Mesothelial cell of epicardium (in vitro differentiated cells): ENCODE measurements around the gene ANO2. TPM values are rescaled to one million over a fixed set of nuclear protein-coding genes. Genes with fewer than 3 reads are reported as not detected.

ENCODE experiments used
- DNase-seq, 2 experiments: peaks; one replicate each; pipeline ENCODE4 v3.0.0; 2021; ENCODE audit warnings: low spot score in 2 of 2; ENCODE audit not compliant: unreplicated experiment in 2 of 2
- H3K27ac Mint-ChIP-seq: 2 replicates; pipeline ENCODE4 v1.8.0; 2021; ENCODE audit warnings: mixed read lengths
- H3K27me3 Mint-ChIP-seq: 2 replicates; pipeline ENCODE4 v1.8.0; 2021; ENCODE audit warnings: low read depth, mixed read lengths
- H3K36me3 Mint-ChIP-seq: 2 replicates; pipeline ENCODE4 v1.8.0; 2021; ENCODE audit warnings: mixed read lengths
- H3K4me1 Mint-ChIP-seq: 2 replicates; pipeline ENCODE4 v1.8.0; 2021; ENCODE audit warnings: mixed read lengths
- H3K4me3 Mint-ChIP-seq: 2 replicates; pipeline ENCODE4 v1.8.0; 2021; ENCODE audit warnings: mild to moderate bottlenecking, moderate library complexity, mixed read lengths
- H3K9me3 Mint-ChIP-seq: 2 replicates; pipeline ENCODE4 v1.8.0; 2021; ENCODE audit warnings: mixed read lengths
- total RNA-seq: library from RNA; stranded (reverse); gene quantifications from 3 replicates; pipeline ENCODE4 v1.2.1, GENCODE V29; 2021
- TF ChIP-seq, protein P1 (sequence below): fragments of 200-600 bp; sonication (generic); IDR thresholded peaks from one replicate; pipeline ENCODE4 v1.5.0; 2021; ENCODE audit warnings: antibody characterized with exemption; ENCODE audit not compliant: unreplicated experiment

Gene ANO2
- total RNA-seq, 1 donor from 2014 or later = 6.3 TPM

GRCh38 chr12:5787828-5788227 is 157.2 kb downstream of the ANO2 start:
- no peak overlapping the region for H3K27ac Mint-ChIP-seq
- TF ChIP-seq, protein P1, sequence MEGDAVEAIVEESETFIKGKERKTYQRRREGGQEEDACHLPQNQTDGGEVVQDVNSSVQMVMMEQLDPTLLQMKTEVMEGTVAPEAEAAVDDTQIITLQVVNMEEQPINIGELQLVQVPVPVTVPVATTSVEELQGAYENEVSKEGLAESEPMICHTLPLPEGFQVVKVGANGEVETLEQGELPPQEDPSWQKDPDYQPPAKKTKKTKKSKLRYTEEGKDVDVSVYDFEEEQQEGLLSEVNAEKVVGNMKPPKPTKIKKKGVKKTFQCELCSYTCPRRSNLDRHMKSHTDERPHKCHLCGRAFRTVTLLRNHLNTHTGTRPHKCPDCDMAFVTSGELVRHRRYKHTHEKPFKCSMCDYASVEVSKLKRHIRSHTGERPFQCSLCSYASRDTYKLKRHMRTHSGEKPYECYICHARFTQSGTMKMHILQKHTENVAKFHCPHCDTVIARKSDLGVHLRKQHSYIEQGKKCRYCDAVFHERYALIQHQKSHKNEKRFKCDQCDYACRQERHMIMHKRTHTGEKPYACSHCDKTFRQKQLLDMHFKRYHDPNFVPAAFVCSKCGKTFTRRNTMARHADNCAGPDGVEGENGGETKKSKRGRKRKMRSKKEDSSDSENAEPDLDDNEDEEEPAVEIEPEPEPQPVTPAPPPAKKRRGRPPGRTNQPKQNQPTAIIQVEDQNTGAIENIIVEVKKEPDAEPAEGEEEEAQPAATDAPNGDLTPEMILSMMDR = no peak
- no peak for DNase-seq
- peaks cover 3% of the 10 kb centered on the region for H3K9me3 Mint-ChIP-seq
- H3K4me3 Mint-ChIP-seq = no peak overlapping the region
- peaks cover 8% of the 10 kb centered on the region for H3K4me1 Mint-ChIP-seq
- no peaks in the 10 kb centered on the region for H3K36me3 Mint-ChIP-seq
- H3K27me3 Mint-ChIP-seq = peaks cover 8% of the 10 kb centered on the region

- peaks cover 12% of the 10 kb centered on the region for H3K9me3 Mint-ChIP-seq
- peaks cover 7% of the 10 kb centered on the region for H3K27me3 Mint-ChIP-seq
- TF ChIP-seq, protein P1 = no peak
- peaks cover 8% of the 10 kb centered on the region for H3K4me1 Mint-ChIP-seq
- H3K36me3 Mint-ChIP-seq = no peaks in the 10 kb centered on the region
- H3K27ac Mint-ChIP-seq = no peak overlapping the region
- DNase-seq = peak in 1 of 2 experiments; percentile 19
- no peak overlapping the region for H3K4me3 Mint-ChIP-seq
These were observed 159.5 kb downstream of the ANO2 start for GRCh38 chr12:5785601-5786000.

DNA sequence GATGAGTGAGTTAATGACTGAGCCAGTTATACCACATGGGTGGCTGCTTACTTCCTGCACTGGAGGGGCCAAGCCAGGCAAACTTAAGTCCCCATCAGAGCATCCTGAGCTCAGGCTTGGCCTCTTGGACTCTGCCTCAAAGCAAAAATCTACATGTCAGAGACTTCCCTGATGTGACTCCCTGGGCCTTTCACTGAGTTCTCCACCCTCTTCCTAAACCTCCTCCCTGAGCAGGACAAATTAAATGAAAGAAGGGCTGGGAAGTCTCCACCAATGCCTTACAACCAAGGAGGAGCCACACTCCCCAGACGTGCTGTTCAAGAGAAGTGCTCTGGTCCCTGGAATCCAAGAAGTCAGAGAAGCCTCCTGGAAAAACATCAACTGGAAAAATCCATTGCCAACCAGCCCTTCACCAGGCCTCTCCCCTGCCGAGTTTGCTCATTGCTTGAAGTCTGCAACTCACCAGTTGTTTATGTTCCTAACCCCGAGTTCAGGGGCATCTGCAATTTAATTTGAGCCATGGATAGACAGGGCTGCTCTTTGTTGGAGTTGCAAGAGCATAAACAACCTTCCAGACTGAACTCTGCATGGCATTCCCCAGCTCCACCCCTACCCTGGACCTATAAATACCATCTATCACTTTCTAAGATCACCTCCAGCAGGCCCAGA is 160.5 kb downstream of the ANO2 start:
- H3K27me3 Mint-ChIP-seq = peaks cover 3% of the 10 kb centered on the region
- H3K27ac Mint-ChIP-seq = no peak overlapping the region
- peak in 1 of 2 experiments; percentile 16 for DNase-seq
- peaks cover 12% of the 10 kb centered on the region for H3K9me3 Mint-ChIP-seq
- TF ChIP-seq, protein P1 = no peak
- peaks cover 10% of the 10 kb centered on the region for H3K4me1 Mint-ChIP-seq
- H3K4me3 Mint-ChIP-seq = no peak overlapping the region
- H3K36me3 Mint-ChIP-seq = no peaks in the 10 kb centered on the region

DNA sequence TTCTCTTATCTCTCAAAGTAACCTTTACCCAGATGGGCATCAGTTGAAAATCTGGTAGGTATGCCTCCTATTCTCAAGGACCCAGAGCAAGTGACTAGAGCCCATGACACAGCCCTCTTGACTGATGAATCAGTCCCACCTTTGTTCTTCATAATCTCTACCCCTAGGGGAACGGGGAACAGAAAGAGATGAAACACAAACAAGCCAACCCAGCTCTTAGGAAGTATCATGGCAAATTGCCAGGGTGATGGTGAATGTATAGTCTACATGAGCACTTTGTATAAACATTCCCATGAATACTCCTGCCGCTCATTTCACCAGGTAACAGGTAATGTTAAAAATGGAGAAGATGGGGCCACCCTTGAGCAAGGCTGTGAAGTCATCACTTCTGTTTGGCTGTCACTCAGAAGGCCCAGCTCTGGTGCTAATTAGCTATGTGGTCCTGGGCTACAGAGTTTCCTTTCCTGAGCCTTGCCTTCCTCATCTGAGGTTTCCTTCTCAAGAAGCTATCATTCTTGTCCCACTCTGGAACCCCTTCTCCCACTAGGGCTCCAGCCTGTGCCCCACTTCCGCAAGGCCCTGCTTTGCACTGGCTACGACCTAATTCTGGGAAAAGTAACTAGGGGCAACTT is 161.7 kb downstream of the ANO2 start:
- H3K9me3 Mint-ChIP-seq = peaks cover 16% of the 10 kb centered on the region
- TF ChIP-seq, protein P1 = no peak
- H3K4me1 Mint-ChIP-seq = peaks cover 10% of the 10 kb centered on the region
- H3K36me3 Mint-ChIP-seq = no peaks in the 10 kb centered on the region
- DNase-seq = no peak
- H3K27me3 Mint-ChIP-seq = peaks cover 4% of the 10 kb centered on the region
- H3K4me3 Mint-ChIP-seq = no peak overlapping the region
- H3K27ac Mint-ChIP-seq = no peak overlapping the region

- peaks cover 10% of the 10 kb centered on the region for H3K4me1 Mint-ChIP-seq
- DNase-seq = peak in 1 of 2 experiments; percentile 29
- peaks cover 13% of the 10 kb centered on the region for H3K9me3 Mint-ChIP-seq
- TF ChIP-seq, protein P1 = no peak
- H3K4me3 Mint-ChIP-seq = no peak overlapping the region
- no peak overlapping the region for H3K27ac Mint-ChIP-seq
- no peaks in the 10 kb centered on the region for H3K36me3 Mint-ChIP-seq
- peaks cover 6% of the 10 kb centered on the region for H3K27me3 Mint-ChIP-seq
These were observed 164.5 kb downstream of the ANO2 start for GRCh38 chr12:5780536-5780935.
